HEK293T (cell line): Measurements from ENCODE around the gene SLC66A2.

ENCODE experiments used
- ARNT ChIP-seq: fragments of 450-650 bp; IDR thresholded peaks from 2 replicates; pipeline ENCODE4 v1.6.1; 2017; ENCODE audit warnings: mild to moderate bottlenecking
- SP1 ChIP-seq: fragments of 450-650 bp; IDR thresholded peaks from 2 replicates; pipeline ENCODE4 v1.6.1; 2017

GRCh38 chr18:79983793-79984192 lies 32.3 kb upstream of the SLC66A2 start:
- no peak for TF ChIP-seq SP1
- no peak for TF ChIP-seq ARNT
